ENCODE measurements around the gene CSF1R.

DNA sequence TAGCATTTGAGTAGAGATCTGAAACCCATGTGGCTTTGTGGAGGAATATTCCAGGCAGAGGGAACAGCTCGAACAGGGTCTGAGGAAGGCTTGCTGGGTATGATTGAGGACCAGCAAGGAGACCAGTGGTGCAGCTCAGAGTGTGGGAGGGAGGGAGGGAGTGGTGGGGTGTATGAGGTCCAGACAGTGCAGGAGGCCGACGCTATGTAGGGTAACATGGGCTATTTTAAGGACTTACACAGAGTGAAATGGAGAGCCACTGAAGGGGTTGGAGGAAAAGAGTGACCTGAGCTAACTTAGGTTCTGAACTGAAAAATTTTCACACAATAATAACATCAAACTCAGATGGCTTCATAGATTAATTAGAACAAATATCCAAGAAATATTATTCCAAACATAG, 43.9 kb downstream of the CSF1R start:
- TF ChIP-seq POLR2A (IDR thresholded peaks at IDR 0.05; ENCODE audit: low read depth, low read length), result no peak
- TF ChIP-seq, protein P1, sequence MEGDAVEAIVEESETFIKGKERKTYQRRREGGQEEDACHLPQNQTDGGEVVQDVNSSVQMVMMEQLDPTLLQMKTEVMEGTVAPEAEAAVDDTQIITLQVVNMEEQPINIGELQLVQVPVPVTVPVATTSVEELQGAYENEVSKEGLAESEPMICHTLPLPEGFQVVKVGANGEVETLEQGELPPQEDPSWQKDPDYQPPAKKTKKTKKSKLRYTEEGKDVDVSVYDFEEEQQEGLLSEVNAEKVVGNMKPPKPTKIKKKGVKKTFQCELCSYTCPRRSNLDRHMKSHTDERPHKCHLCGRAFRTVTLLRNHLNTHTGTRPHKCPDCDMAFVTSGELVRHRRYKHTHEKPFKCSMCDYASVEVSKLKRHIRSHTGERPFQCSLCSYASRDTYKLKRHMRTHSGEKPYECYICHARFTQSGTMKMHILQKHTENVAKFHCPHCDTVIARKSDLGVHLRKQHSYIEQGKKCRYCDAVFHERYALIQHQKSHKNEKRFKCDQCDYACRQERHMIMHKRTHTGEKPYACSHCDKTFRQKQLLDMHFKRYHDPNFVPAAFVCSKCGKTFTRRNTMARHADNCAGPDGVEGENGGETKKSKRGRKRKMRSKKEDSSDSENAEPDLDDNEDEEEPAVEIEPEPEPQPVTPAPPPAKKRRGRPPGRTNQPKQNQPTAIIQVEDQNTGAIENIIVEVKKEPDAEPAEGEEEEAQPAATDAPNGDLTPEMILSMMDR (IDR thresholded peaks at IDR 0.05; ENCODE audit: extremely low read depth in 1 of 2, insufficient read depth in 1 of 2, low read depth in 1 of 2, low read length in 2 of 2), result no peak
- TF ChIP-seq POLR2AphosphoS5 (IDR thresholded peaks at IDR 0.05; ENCODE audit: insufficient read depth, low read depth, low read length), result no peak
- TF ChIP-seq EZH2 (IDR thresholded peaks at IDR 0.05; ENCODE audit: borderline replicate concordance, low read depth, low read length, severe bottlenecking), result no peak
- TF ChIP-seq, protein P2, sequence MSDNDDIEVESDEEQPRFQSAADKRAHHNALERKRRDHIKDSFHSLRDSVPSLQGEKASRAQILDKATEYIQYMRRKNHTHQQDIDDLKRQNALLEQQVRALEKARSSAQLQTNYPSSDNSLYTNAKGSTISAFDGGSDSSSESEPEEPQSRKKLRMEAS (IDR thresholded peaks at IDR 0.05; ENCODE audit: insufficient read depth, insufficient read length), result no peak
